GM20000 (cell line): ENCODE data around the gene HMOX1.
A peak's percentile ranks its signal among the peaks of the same experiment; 100 is the strongest.
"Not testable (repeated sequence)": the region's sequence is repeated elsewhere in the genome, so short reads cannot be mapped to it uniquely, and the experiment has no call there.

ENCODE experiments used
- DNase-seq: peaks from one replicate; pipeline ENCODE4 v3.0.0; 2012; ENCODE audit warnings: low spot score
- CTCF ChIP-seq: IDR thresholded peaks from 2 replicates; pipeline ENCODE4 v1.5.1; 2012; ENCODE audit warnings: mild to moderate bottlenecking, control low read depth; ENCODE audit errors: extremely low read depth, missing control alignments

The HMOX1 gene

GRCh38 chr22:35394810-35395563, 14.1 kb downstream of the HMOX1 start:
- no peak for TF ChIP-seq CTCF
- DNase-seq, result no peak

GRCh38 chr22:35396622-35397021, 15.7 kb downstream of the HMOX1 start:
- DNase-seq, result not testable (repeated sequence)

- DNase-seq, result no peak
- TF ChIP-seq CTCF, result no peak
These were observed 16.4 kb downstream of the HMOX1 start for GRCh38 chr22:35397095-35397904.

GRCh38 chr22:35398591-35398973, 17.7 kb downstream of the HMOX1 start:
- TF ChIP-seq CTCF, result no peak
- DNase-seq, result no peak

- no peak for DNase-seq
These were observed 18.3 kb downstream of the HMOX1 start for GRCh38 chr22:35399114-35399677.

GRCh38 chr22:35399678-35400500, 19.0 kb downstream of the HMOX1 start, which contains the start of gene MCM5:
Gene MCM5 (plus strand): TSS chr22:35400140. CDS start chr22:35400439, 299 bp downstream.
- no peak for TF ChIP-seq CTCF

More at GRCh38 chr22:35399114-35399677, 18.3 kb downstream of the HMOX1 start:
- no peak for TF ChIP-seq CTCF

GRCh38 chr22:35400501-35400790, 19.6 kb downstream of the HMOX1 start:
- DNase-seq, result no peak
- TF ChIP-seq CTCF, result no peak

More at GRCh38 chr22:35399678-35400500, 19.0 kb downstream of the HMOX1 start, which contains the start of gene MCM5:
- peak; percentile 96 for DNase-seq
